ENCODE results near the gene BST1. TPM values are rescaled to one million over a fixed set of nuclear protein-coding genes. Genes with fewer than 3 reads are reported as not detected.

The BST1 gene
- total and polyA plus RNA-seq, 2 of the 8 experiments (the other 6 are each of a cell fraction or from before 2014, with no cell fraction given), result 0.52 to 0.54 TPM

DNA sequence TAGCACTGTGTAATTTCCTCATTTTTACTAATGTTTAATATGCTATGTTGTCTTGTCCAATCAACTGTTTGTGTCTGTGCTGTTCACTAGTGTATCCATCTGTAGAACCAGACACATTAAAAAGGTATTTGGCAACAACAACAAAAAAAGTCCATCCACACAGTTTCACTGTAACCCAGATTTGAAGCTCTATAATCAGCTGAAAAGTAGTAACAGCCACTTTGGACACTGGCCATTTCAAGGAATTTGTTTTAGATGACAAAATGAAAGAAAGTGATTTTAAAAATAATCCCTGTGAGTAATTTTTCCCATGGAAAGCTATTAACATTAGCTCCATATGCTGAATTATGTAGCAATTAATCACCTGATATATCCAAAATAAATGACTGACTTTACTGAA lies 45.5 kb upstream of the BST1 start:
- Histone ChIP-seq H2BK120ac (replicated peaks; ENCODE audit: low read depth, low read length) (no peak overlapping the region), H3K9me3 (ENCODE audit: insufficient read depth in 2 of 2, low read depth in 1 of 2, low read length in 1 of 2) (no peaks in the 10 kb centered on the region), H3K18ac (ENCODE audit: extremely low read depth, low read length) (no peak overlapping the region), H3K9ac (replicated peaks in 1 of 4; ENCODE audit: extremely low read depth in 1 of 4, low read depth in 3 of 4, low read length in 3 of 4) (no peak overlapping the region), H3K4me1 (replicated peaks in 1 of 4; ENCODE audit: control insufficient read depth in 3 of 4, insufficient read depth in 4 of 4, low read length in 3 of 4) (peaks cover 2 to 9% (median 5%) of the 10 kb centered on the region in 4 experiments; a peak in 5 of 7 replicates), H3K27me3 (replicated peaks in 1 of 4; ENCODE audit: control insufficient read depth in 3 of 4, extremely low read depth in 1 of 4, insufficient read depth in 3 of 4, low read length in 3 of 4) (no peaks in the 10 kb centered on the region), H4K20me1 (replicated peaks in 1 of 2; ENCODE audit: control insufficient read depth in 1 of 2, insufficient read depth in 2 of 2, low read length in 2 of 2) (no peaks in the 10 kb centered on the region), H3K4me3 (ENCODE audit: extremely low read depth in 1 of 4, insufficient read depth in 2 of 4, low read depth in 3 of 4, low read length in 4 of 4) (no peak overlapping the region), H4K8ac (ENCODE audit: extremely low read depth, insufficient read depth, low read length) (no peak overlapping the region), H3K4ac (replicated peaks; ENCODE audit: insufficient read length, low read depth, low read length) (no peak overlapping the region), H3K79me1 (ENCODE audit: low read depth, low read length) (no peaks in the 10 kb centered on the region), H3K27ac (ENCODE audit: low read depth, low read length) (no peak overlapping the region), H4K91ac (replicated peaks; ENCODE audit: insufficient read length, low read length) (no peak overlapping the region), H4K5ac (ENCODE audit: insufficient read length, low read depth, low read length) (no peak overlapping the region), H2BK20ac (ENCODE audit: low read length) (no peak overlapping the region), H3K36me3 (ENCODE audit: control insufficient read depth in 2 of 4, insufficient read depth in 4 of 4, low read length in 3 of 4) (peaks cover 0 to 3% (median 0%) of the 10 kb centered on the region in 4 experiments; a peak in 1 of 8 replicates), H2BK12ac (ENCODE audit: low read depth, low read length) (no peak overlapping the region), H2AK5ac (ENCODE audit: low read depth, low read length) (no peak overlapping the region), H3K23ac (ENCODE audit: insufficient read length) (no peak overlapping the region), H3K79me2 (ENCODE audit: control insufficient read depth in 1 of 2, insufficient read depth in 2 of 2, low read length in 2 of 2) (peaks cover 0 to 20% of the 10 kb centered on the region in 2 experiments; a peak in 2 of 4 replicates), H3K23me2 (ENCODE audit: low read depth, low read length) (peaks cover 7% of the 10 kb centered on the region), H2BK15ac (ENCODE audit: low read length) (no peak overlapping the region), H2BK5ac (ENCODE audit: low read depth, low read length) (no peak overlapping the region), H2AFZ (ENCODE audit: low read length) (no peak overlapping the region), H3K4me2 (ENCODE audit: insufficient read depth in 1 of 2, low read depth in 2 of 2, low read length in 2 of 2) (no peak overlapping the region), H3K14ac (ENCODE audit: insufficient read length) (no peak overlapping the region), H3K56ac (replicated peaks; ENCODE audit: insufficient read length, low read depth, low read length) (no peak overlapping the region)
- FAIRE-seq (no peak), DNase-seq (ENCODE audit: low read depth in 1 of 2, low spot score in 2 of 2) (no peak)
- CTCF ChIA-PET (ENCODE audit: partially characterized antibody), result interaction anchor here (0.9 kb wide), 1 partner anchor 372 kb away, joined by 3 read pairs; no protein-coding TSS in a partner anchor
- POLR2A ChIA-PET (ENCODE audit: partially characterized antibody), result interaction anchor here (1.3 to 6.9 kb wide), 6 partner anchors 10 to 177 kb away, joined by 3 to 64 read pairs (median 16); partner anchors contain the start of gene FAM200B
- TF ChIP-seq CBX8 (IDR thresholded peaks at IDR 0.05; ENCODE audit: borderline replicate concordance, low read depth, low read length) (no peak), CHD1 (IDR thresholded peaks at IDR 0.05; ENCODE audit: low read depth, low read length) (no peak), KDM5A (IDR thresholded peaks at IDR 0.05; ENCODE audit: low read length) (no peak), SRF (IDR thresholded peaks at IDR 0.05; ENCODE audit: low read depth, low read length) (no peak), POU5F1 (IDR thresholded peaks at IDR 0.05; ENCODE audit: low read depth, low read length) (no peak), SAP30 (IDR thresholded peaks at IDR 0.05; ENCODE audit: insufficient read depth, insufficient replicate concordance, low read length) (no peak), NANOG (IDR thresholded peaks at IDR 0.05; ENCODE audit: insufficient read depth, low read depth, low read length, poor library complexity, severe bottlenecking) (no peak), BCL11A (IDR thresholded peaks at IDR 0.05; ENCODE audit: low read depth in 2 of 2, low read length in 2 of 2) (no peak), TBP (IDR thresholded peaks at IDR 0.05; ENCODE audit: low read depth, low read length) (no peak), SUZ12 (IDR thresholded peaks at IDR 0.05; ENCODE audit: low read length) (no peak), HDAC2 (IDR thresholded peaks at IDR 0.05; ENCODE audit: borderline replicate concordance in 1 of 2, low read depth in 2 of 2, low read length in 2 of 2) (no peak)
- TF ChIP-seq, protein P1, sequence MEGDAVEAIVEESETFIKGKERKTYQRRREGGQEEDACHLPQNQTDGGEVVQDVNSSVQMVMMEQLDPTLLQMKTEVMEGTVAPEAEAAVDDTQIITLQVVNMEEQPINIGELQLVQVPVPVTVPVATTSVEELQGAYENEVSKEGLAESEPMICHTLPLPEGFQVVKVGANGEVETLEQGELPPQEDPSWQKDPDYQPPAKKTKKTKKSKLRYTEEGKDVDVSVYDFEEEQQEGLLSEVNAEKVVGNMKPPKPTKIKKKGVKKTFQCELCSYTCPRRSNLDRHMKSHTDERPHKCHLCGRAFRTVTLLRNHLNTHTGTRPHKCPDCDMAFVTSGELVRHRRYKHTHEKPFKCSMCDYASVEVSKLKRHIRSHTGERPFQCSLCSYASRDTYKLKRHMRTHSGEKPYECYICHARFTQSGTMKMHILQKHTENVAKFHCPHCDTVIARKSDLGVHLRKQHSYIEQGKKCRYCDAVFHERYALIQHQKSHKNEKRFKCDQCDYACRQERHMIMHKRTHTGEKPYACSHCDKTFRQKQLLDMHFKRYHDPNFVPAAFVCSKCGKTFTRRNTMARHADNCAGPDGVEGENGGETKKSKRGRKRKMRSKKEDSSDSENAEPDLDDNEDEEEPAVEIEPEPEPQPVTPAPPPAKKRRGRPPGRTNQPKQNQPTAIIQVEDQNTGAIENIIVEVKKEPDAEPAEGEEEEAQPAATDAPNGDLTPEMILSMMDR (IDR thresholded peaks at IDR 0.05; ENCODE audit: control extremely low read depth in 1 of 3, insufficient read depth in 1 of 3, low read depth in 1 of 3, low read length in 3 of 3), result no peak
